Measurements from ENCODE around the gene TERC.
A peak's percentile ranks its signal among the peaks of the same experiment; 100 is the strongest.

Gene TERC

DNA sequence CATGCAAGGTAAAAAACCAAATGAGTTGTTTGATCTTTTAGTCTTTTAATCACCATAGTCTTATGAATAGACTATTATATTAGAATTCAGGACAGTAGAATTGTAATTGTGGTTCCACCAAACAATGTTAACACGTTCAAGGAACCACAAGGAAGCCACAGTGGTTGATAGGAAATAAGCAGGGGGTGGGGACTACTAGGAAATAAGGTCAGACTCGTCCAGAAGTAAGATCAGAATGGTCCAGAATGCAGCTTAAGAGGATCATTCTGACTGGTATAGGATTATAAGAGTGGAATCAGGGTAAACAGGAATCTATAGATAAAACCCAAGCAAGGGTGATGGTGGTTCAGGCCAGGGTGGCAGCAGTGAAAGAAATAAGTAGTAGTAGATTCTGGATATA is 15.9 kb upstream of the TERC start:
- TF ChIP-seq, protein P1, sequence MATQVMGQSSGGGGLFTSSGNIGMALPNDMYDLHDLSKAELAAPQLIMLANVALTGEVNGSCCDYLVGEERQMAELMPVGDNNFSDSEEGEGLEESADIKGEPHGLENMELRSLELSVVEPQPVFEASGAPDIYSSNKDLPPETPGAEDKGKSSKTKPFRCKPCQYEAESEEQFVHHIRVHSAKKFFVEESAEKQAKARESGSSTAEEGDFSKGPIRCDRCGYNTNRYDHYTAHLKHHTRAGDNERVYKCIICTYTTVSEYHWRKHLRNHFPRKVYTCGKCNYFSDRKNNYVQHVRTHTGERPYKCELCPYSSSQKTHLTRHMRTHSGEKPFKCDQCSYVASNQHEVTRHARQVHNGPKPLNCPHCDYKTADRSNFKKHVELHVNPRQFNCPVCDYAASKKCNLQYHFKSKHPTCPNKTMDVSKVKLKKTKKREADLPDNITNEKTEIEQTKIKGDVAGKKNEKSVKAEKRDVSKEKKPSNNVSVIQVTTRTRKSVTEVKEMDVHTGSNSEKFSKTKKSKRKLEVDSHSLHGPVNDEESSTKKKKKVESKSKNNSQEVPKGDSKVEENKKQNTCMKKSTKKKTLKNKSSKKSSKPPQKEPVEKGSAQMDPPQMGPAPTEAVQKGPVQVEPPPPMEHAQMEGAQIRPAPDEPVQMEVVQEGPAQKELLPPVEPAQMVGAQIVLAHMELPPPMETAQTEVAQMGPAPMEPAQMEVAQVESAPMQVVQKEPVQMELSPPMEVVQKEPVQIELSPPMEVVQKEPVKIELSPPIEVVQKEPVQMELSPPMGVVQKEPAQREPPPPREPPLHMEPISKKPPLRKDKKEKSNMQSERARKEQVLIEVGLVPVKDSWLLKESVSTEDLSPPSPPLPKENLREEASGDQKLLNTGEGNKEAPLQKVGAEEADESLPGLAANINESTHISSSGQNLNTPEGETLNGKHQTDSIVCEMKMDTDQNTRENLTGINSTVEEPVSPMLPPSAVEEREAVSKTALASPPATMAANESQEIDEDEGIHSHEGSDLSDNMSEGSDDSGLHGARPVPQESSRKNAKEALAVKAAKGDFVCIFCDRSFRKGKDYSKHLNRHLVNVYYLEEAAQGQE (IDR thresholded peaks at IDR 0.05; ENCODE audit: insufficient read depth in 1 of 2, low read depth in 2 of 2, low read length in 2 of 2), result no peak
- TF ChIP-seq SIN3A (IDR thresholded peaks at IDR 0.05; ENCODE audit: borderline replicate concordance, insufficient read depth, low read length) (no peak), FOXP2 (optimal IDR thresholded peaks at IDR 0.05; ENCODE audit: borderline replicate concordance, extremely low read depth, extremely low read length, insufficient read depth) (no peak), TAF1 (IDR thresholded peaks at IDR 0.05; ENCODE audit: borderline replicate concordance, insufficient read depth, low read length) (no peak), POLR2AphosphoS5 (IDR thresholded peaks at IDR 0.05; ENCODE audit: low read depth, low read length) (no peak)

- no peak for TF ChIP-seq SIN3A (IDR thresholded peaks at IDR 0.05; ENCODE audit: borderline replicate concordance, insufficient read depth, low read length)
- TF ChIP-seq FOXP2 (optimal IDR thresholded peaks at IDR 0.05; ENCODE audit: borderline replicate concordance, extremely low read depth, extremely low read length, insufficient read depth), result no peak
- TF ChIP-seq, protein P1 (IDR thresholded peaks at IDR 0.05; ENCODE audit: insufficient read depth in 1 of 2, low read depth in 2 of 2, low read length in 2 of 2), result no peak
These were observed 13.0 kb upstream of the TERC start for GRCh38 chr3:169777822-169778221.

DNA sequence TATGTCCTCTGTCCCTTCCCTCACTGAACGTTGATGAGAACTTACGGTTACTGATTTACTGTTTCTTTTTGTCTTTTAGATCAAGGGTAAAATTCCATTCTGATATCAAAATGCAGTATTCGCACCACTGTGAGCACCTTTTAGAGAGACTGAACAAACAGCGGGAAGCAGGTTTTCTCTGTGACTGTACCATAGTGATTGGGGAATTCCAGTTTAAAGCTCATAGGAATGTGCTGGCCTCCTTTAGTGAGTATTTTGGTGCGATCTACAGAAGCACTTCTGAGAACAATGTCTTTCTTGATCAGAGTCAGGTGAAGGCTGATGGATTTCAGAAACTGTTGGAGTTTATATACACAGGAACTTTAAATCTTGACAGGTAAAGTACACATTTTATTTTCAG is 9.3 kb upstream of the TERC start:
- TF ChIP-seq TAF1 (IDR thresholded peaks at IDR 0.05; ENCODE audit: borderline replicate concordance, insufficient read depth, low read length) (no peak), FOXP2 (optimal IDR thresholded peaks at IDR 0.05; ENCODE audit: borderline replicate concordance, extremely low read depth, extremely low read length, insufficient read depth) (no peak), POLR2AphosphoS5 (IDR thresholded peaks at IDR 0.05; ENCODE audit: low read depth, low read length) (no peak), SIN3A (IDR thresholded peaks at IDR 0.05; ENCODE audit: borderline replicate concordance, insufficient read depth, low read length) (no peak)
- TF ChIP-seq, protein P1 (IDR thresholded peaks at IDR 0.05; ENCODE audit: insufficient read depth in 1 of 2, low read depth in 2 of 2, low read length in 2 of 2), result no peak

DNA sequence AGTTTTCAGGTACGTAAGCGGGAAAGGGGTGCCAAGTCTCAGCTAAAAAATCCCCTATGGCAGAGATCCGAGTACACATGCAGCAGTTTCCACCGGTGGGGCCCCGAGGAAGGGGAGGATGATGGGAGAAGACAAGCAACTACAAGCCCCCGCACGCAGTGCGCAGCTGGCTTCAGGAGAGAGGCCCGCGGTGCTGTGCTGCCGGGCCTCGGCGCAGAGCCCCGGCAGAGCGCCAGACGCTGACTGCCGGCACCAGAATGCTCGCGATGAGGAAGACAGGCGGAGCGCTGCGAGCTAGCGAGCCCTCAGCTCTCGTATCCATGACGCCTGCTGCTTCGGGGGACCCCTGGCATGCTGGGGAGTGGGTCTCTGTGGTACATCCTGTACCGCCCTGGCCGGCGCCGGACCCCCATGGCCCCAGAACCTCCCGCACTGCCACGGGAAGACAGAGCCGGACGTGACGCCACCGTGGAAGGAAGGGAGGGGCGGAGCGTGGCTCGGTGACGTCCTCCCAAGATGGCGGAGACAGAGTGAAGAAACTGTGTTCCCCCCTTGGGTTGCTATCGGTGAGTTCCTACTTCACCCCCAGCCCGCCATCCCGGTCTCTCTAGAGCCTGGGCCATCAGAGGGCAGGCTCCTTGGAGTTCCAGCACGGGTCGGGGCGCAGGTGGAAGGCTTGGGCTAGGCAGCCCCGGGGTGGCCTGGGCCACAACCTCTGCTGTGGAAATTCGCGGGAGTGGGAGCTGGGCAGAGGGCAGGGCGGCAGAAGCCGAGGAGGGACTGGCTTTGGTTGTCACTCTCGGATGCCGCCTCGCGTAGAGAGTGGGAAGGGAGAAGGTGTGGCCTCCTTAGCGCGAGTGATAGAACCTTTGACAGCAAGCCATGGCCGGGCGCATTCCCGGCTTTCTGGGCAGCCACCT is 8.3 kb upstream of the TERC start, which contains the start of gene MYNN:
MYNN (plus strand) TSS at position 500 of the 920 bp plus-strand sequence. CDS start 900 bp downstream, outside the sequence.
- TF ChIP-seq POLR2AphosphoS5 (IDR thresholded peaks at IDR 0.05; ENCODE audit: low read depth, low read length), result peak; percentile 76
- TF ChIP-seq, protein P1 (IDR thresholded peaks at IDR 0.05; ENCODE audit: insufficient read depth in 1 of 2, low read depth in 2 of 2, low read length in 2 of 2), result no peak
- no peak for TF ChIP-seq SIN3A (IDR thresholded peaks at IDR 0.05; ENCODE audit: borderline replicate concordance, insufficient read depth, low read length)
- TF ChIP-seq TAF1 (IDR thresholded peaks at IDR 0.05; ENCODE audit: borderline replicate concordance, insufficient read depth, low read length), result peak; percentile 84; the same call in 1 of the 2 replicates
- no peak for TF ChIP-seq FOXP2 (optimal IDR thresholded peaks at IDR 0.05; ENCODE audit: borderline replicate concordance, extremely low read depth, extremely low read length, insufficient read depth)

Measured in PFSK-1 (cell line).